ENCODE measurements around the gene AATK. TPM values are rescaled to one million over a fixed set of nuclear protein-coding genes. Genes with fewer than 3 reads are reported as not detected.
A peak's percentile ranks its signal among the peaks of the same experiment; 100 is the strongest.

AATK gene
- total and polyA plus RNA-seq, 9 of the 15 experiments (the other 6 are each of a cell fraction or from before 2014, with no cell fraction given), result 0.11 to 0.55 (median 0.38) TPM; not detected in 5

GRCh38 chr17:81119223-81120148 lies 46.5 kb downstream of the AATK start (continued):
- TF ChIP-seq ZFPM2 (CRISPR knock-in tag; IDR thresholded peaks at IDR 0.05), result no peak
- no peak for TF ChIP-seq E2F1 (CRISPR knock-in tag; IDR thresholded peaks at IDR 0.05)
- TF ChIP-seq ZNF77 (CRISPR knock-in tag; IDR thresholded peaks at IDR 0.05), result no peak
- TF ChIP-seq ETV1 (tag; conservative IDR thresholded peaks at IDR 0.05; ENCODE audit: low read depth), result peak; percentile 65; the same call in 1 of the 2 replicates
- no peak for TF ChIP-seq ETV6 (IDR thresholded peaks at IDR 0.05; ENCODE audit: borderline replicate concordance in 1 of 2, low read depth in 2 of 2, low read length in 1 of 2)
- no peak for TF ChIP-seq ETV6 (CRISPR knock-in tag; IDR thresholded peaks at IDR 0.05; ENCODE audit: borderline replicate concordance)
- no peak for TF ChIP-seq MEF2A (IDR thresholded peaks at IDR 0.05; ENCODE audit: control insufficient read depth, low read depth, low read length)
- no peak for TF ChIP-seq ZNF253 (CRISPR knock-in tag; conservative IDR thresholded peaks at IDR 0.05)
- peak; percentile 74 to 93 (median 83) for TF ChIP-seq CTCF (IDR thresholded peaks at IDR 0.05 in 2 of 3, conservative IDR thresholded peaks at IDR 0.05 in 1 of 3; ENCODE audit: insufficient read depth in 2 of 3, low read depth in 1 of 3, low read length in 3 of 3)
- TF ChIP-seq SP1 (CRISPR knock-in tag; IDR thresholded peaks at IDR 0.05), result peak; percentile 100
- TF ChIP-seq ZBTB8A (IDR thresholded peaks at IDR 0.05; ENCODE audit: partially characterized antibody), result no peak
- no peak for TF ChIP-seq ZNF699 (CRISPR knock-in tag; IDR thresholded peaks at IDR 0.05; ENCODE audit: insufficient replicate concordance)
- no peak for TF ChIP-seq PBX2 (CRISPR knock-in tag; IDR thresholded peaks at IDR 0.05; ENCODE audit: low read depth)
- TF ChIP-seq PBX2 (tag; conservative IDR thresholded peaks at IDR 0.05; ENCODE audit: low read depth), result no peak
- TF ChIP-seq MTF1 (CRISPR knock-in tag; IDR thresholded peaks at IDR 0.05; ENCODE audit: borderline replicate concordance), result no peak
- TF ChIP-seq ELF4 (CRISPR knock-in tag; IDR thresholded peaks at IDR 0.05), result no peak
- peak; percentile 84 for TF ChIP-seq LCOR (CRISPR knock-in tag; IDR thresholded peaks at IDR 0.05)
- no peak for TF ChIP-seq SMARCA4 (IDR thresholded peaks at IDR 0.05)
- peak; percentile 88; the same call in 1 of the 2 replicates for TF ChIP-seq GABPB1 (CRISPR knock-in tag; IDR thresholded peaks at IDR 0.05)
- no peak for TF ChIP-seq RNF219 (CRISPR knock-in tag; IDR thresholded peaks at IDR 0.05)
